Brain microvascular endothelial cell (primary cell): ENCODE measurements around the gene VSTM5.

ENCODE experiments used
- DNase-seq: peaks from one replicate; pipeline ENCODE4 v3.0.0-alpha.2; 2020
- H3K27ac ChIP-seq: fragments of 250-450 bp; sonication (Bioruptor Pico); 2 replicates; pipeline ENCODE4 v1.5.1; 2020; ENCODE audit warnings: mild to moderate bottlenecking, moderate library complexity
- H3K27me3 ChIP-seq: fragments of 250-450 bp; sonication (Bioruptor Pico); replicated peaks from 2 replicates; pipeline ENCODE4 v1.5.1; 2020; ENCODE audit warnings: mild to moderate bottlenecking
- H3K36me3 ChIP-seq: fragments of 250-450 bp; sonication (Bioruptor Pico); replicated peaks from 2 replicates; pipeline ENCODE4 v1.5.1; 2020; ENCODE audit warnings: mild to moderate bottlenecking
- H3K4me3 ChIP-seq: 2 replicates; pipeline ENCODE4 v1.5.1; 2011; ENCODE audit warnings: low read depth, mild to moderate bottlenecking, control low read depth, low read length, moderate library complexity
- CTCF ChIP-seq: IDR thresholded peaks from 2 replicates; pipeline ENCODE4 v1.5.1; 2011; ENCODE audit warnings: low read depth, mild to moderate bottlenecking, moderate library complexity, low read length, control low read depth, inconsistent platforms; ENCODE audit errors: missing control alignments
- in situ Hi-C: cut with HindIII; loops from 2 replicates; pipeline ENCODE4 v1.10.0; 2017; ENCODE audit warnings: low sequenced_read_pairs, low pct_ligation_motif_present

Gene VSTM5

DNA sequence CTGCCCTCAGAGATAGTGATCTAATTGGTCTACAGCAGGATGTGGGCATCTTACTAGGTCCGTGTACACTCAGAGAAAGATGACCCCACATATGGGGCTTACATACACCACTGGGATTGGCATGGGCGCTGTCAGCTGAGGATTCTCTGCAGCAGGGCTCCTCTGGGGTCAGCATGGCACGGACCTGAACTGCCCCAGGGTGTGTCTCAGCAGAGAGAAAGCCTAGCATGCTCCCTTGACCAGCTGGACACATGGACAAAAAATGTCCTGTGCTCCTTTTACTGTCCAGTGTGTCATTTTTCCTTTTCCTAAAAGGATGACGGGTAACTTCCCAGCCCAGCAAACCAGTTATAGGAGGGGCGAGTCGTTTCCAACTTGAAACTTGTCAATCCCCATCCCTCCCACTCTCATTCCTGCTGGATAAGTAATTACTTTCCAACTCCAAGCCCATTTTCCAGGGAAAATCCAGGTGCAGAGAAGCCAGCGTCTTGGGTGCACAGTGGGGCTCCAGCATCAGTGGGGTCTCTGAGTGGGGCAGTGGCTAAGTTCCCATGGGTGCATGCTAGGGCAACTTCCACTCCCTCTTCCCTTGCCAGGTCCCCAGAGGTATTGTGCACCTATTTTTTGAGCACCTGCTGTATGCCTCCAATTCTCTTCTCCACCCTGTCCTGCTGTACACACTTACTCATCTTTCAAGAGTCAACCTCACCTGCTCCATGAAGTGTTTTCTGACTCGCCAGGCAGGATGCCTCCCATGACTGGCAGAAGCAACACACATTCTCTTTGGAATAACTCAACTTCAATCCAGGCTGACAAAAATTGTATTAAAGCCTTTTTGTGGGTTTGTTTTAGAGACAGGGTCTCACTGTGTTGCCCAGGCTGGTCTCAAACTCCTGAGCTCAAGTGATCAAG is 5.0 kb downstream of the VSTM5 start:
- no peaks in the 10 kb centered on the region for H3K27me3 ChIP-seq
- no peak for TF ChIP-seq CTCF
- no peak overlapping the region for H3K27ac ChIP-seq
- no peaks in the 10 kb centered on the region for H3K36me3 ChIP-seq
- DNase-seq = no peak
- no peak overlapping the region for H3K4me3 ChIP-seq
- in situ Hi-C loops = no loop called here

- DNase-seq = no peak
- Histone ChIP-seq H3K4me3 (no peak overlapping the region), H3K27me3 (no peaks in the 10 kb centered on the region), H3K36me3 (no peaks in the 10 kb centered on the region), H3K27ac (no peak overlapping the region)
- in situ Hi-C loops = no loop called here
- no peak for TF ChIP-seq CTCF
Observed at GRCh38 chr11:93844568-93844967, 5.8 kb downstream of the VSTM5 start.

GRCh38 chr11:93843906-93844305 is 6.5 kb downstream of the VSTM5 start:
- no peak for TF ChIP-seq CTCF
- Histone ChIP-seq H3K4me3 (no peak overlapping the region), H3K27me3 (no peaks in the 10 kb centered on the region), H3K27ac (no peak overlapping the region), H3K36me3 (no peaks in the 10 kb centered on the region)
- no peak for DNase-seq
- in situ Hi-C loops = no loop called here

DNA sequence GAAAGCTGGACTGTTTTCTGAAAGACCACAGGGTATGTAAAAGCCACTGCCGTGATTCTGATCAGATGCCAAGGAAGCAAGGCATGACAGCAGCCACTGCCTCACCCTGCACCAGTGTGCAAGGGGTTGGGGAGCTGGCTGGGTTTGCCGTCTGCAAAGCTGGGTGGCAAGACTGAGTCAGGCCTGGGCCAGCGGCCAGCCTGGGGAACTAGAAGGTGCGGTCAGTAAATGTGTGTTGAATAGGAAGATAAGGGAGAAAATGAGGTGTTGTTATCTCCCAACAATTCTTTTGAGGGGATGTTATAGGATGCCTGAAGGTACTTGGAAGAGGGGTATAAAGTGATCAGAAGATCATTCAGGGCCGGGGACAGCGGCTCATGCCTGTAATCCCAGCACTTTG is 8.0 kb downstream of the VSTM5 start:
- Histone ChIP-seq H3K27ac (no peak overlapping the region), H3K36me3 (no peaks in the 10 kb centered on the region), H3K4me3 (no peak overlapping the region), H3K27me3 (no peaks in the 10 kb centered on the region)
- DNase-seq = peak; percentile 30
- no peak for TF ChIP-seq CTCF
- in situ Hi-C loops = no loop called here

DNA sequence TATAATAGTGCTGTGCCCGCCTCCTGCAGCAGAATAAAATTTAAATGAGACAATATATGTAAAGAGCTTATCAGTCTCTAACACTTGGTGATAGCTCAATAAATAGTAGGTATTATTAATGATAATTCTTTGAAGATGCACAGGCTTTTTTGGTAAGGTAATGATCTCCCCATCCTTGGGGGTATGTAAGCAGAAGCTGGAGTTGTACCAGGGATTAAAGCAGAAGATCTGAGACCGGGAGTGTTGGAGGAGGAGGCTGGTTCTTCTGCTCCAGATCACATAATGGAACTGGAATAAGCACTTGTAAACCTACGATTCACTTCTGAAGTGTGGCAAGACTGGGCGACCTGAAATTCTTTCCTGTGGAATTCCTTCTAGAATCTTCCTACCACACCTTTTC is 8.4 kb downstream of the VSTM5 start:
- in situ Hi-C loops = no loop called here
- TF ChIP-seq CTCF = no peak

More for the DNA sequence above, 8.4 kb downstream of the VSTM5 start:
- Histone ChIP-seq H3K36me3 (no peaks in the 10 kb centered on the region), H3K27ac (no peak overlapping the region), H3K4me3 (no peak overlapping the region), H3K27me3 (no peaks in the 10 kb centered on the region)
- no peak for DNase-seq
